ENCODE measurements around the gene TENM3.

The TENM3 gene

DNA sequence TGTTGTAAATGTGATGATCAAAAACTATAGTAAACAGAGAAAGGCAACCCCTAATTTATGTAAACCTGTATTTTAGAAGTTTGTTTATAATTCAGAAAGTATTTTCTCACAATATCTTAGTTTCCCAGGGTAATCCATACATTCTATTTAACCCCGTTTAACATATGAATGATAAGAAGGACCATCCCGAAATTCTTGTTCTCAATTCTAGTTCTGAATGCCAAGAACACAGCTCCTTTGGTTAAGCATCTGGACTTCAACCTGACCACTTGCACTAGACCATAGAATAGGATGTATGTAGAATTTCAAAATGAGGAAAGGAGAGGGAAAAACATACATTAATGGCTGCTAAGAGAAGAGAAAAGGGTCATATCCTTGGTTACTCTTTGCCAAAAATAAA is 227.0 kb downstream of the TENM3 start:
- no peak for DNase-seq

DNA sequence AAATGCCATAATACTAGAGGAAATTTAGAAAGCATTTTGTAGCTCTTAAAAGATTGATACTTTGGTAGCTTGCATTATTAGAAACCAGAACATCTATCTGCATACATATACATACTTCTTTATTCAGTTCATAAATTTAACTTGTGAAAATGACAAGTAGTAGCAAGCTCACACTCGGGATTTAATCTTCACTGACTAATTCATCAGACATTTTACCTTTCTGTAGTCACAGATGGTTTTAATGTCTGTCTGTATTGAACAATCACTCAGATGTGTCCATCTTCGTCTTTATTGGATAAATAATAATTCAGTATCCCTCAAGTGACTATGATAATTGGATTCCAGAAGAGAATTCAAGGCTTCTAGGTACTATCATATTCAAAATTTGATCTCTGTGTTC is 232.3 kb downstream of the TENM3 start:
- DNase-seq: no peak

DNA sequence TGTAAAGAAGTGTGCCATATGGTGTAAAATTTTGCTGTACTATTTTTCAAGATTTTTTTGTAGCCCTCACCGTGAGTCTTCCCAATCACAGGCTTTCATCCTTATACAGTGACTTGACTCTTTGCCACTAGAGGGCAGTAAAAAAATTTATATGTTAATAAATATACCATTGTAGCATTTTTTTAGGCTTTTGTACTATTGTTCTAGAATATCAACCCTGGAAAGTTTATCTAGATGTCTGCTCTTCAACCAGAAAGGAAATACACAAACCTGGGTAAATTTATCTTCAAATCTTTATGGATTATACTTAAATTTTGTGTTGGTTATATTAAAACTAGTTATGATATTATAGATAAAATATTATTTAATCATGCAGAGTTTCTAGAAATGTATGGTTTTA is 235.3 kb downstream of the TENM3 start:
- DNase-seq: no peak

DNA sequence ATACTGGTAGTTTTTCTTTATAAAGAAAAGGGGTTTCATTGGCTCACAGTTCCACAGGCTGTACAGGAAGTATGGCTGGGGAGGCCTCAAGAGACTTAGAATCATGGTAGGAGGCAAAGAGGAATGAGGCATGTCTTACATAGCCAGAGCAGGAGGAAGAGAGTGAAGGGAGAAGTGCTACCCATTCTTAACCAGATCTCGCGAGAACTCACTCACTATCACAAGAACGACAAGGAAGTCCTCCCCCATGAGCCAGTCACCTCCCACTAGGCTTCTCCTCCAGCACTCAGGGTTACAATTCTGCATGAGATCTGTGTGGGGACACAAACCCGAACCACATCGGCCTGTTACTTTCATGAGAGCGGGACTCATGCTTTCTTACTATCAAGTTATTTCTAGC is 240.5 kb downstream of the TENM3 start:
- no peak for DNase-seq

DNA sequence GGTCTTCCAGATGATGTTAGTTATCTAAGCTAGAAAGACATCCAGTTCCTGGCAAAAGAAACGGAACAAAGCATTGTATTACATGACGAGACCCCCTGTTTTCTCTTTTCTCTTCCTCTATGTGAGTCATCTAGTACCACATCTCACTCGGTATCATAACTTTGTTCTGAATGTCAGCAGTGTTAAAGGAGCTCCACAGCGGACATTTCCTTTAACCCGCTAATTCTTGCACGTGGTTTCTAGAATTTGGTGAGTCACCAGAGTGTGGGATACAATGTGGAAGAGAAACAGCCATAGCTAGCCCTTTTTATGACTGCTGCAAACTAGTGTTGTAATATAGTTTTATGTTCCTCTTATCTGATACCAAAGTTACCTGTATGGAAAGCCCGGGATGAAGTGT is 243.7 kb downstream of the TENM3 start:
- DNase-seq: no peak

DNA sequence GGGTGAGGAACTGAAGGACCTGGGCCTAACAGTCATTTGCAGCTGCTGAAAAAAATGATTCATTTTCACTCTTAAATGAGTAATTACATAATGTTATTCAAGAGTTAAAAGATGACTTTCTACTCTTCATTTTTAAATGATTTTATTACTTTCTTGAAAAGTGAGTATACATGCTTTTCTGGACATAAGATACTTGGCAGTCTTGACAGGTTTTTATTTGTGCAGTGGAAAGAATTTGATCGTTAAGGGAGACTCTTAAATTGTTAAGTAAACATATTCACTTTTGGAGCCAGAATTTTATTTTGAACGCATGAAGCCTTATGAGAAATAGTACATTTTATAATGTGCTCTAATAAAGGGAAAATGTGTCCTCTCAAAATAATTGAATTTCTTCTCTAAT is 245.7 kb downstream of the TENM3 start:
- DNase-seq: no peak

DNA sequence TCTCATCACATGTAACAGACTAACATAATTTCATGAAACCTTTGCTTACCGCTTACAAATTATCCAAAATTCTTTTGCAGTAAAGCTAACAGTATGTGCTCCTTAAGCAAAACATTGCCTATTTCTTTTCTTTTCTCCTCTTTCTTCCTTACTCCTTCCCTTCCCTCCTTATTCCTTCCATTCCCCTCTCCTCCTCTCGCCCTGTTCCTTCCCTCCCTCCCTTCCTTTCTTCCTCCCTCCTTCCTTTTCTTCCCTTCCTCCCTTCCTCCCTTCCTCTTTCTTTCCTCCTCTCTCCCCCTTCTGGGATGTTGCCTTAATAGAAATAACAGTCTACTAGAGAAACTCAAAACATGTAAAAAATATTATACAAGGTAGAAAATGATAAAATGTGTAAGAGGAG is 246.4 kb downstream of the TENM3 start:
- DNase-seq: no peak

DNA sequence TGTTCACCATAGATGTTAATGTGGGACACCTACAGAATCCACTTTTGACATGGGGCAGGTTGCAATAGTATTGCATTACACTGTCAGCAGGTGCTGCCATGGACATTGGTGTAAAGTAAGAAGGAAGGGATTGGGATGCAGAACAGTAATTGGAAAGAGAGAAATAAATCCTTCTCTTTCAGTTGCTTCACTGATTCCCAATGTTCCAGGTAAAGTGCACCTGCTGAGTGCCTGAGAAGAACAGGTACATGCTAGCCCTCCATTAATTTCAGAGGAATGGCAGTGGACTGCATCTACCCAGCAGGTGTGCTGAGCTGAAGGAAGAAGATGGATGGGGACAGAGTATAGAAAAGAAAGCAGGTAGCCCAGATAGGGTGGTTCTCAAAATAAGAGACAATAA is 248.5 kb downstream of the TENM3 start:
- no peak for DNase-seq

DNA sequence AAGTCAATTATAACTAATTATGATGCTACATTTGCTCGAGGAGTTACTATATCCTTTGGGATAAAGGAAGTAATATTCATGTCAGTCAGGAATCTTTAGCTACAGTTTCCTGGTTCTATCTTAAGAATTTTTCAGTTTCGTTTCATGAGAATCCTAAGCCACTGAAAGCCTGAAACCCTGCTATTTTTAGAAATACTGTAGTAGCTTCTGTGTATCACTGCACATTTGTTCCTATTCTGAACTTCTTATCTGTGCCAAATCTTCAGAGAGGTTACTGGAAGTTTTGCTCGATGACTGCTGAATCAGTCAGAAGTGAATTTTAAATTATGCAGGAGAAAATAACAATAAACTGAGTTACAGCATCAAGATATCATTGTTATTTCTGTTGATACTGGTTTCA is 249.2 kb downstream of the TENM3 start:
- no peak for DNase-seq

DNA sequence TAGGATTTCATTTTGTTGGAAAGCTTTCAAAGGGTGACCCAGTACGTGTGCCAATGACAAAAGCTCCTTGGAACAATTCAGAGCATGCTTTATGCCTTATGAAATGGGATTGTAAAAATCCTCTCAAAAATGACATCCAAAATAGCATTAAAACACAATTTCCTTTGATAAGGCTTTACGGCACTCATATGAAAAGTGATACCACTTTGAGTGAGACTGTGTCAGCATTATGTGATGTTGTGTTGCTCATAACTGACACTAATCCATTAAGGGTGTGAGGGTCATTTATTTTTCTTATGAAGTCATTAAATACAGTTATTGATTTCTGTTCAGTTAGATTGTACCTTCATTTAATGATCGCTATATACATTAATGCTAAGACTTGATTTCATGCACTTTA is 250.2 kb downstream of the TENM3 start:
- DNase-seq: no peak

DNA sequence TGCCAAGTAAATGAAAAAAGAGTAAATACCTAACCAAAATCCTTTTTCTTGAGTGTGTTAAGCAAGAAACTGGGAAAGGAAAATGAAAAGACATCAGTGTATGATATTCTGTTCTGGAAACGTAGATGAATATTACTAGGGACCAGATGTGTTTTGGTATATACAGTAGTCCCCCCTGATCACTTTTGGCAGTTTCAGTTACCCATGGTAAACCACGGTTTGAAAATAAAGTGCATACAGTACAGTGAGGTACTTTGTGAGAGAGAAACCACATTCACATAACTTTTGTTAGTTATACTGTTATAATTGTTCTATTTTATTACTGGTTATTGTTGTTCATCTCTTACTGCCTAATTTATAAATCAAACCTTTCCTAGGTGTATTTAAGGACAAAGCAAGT is 250.9 kb downstream of the TENM3 start:
- no peak for DNase-seq

DNA sequence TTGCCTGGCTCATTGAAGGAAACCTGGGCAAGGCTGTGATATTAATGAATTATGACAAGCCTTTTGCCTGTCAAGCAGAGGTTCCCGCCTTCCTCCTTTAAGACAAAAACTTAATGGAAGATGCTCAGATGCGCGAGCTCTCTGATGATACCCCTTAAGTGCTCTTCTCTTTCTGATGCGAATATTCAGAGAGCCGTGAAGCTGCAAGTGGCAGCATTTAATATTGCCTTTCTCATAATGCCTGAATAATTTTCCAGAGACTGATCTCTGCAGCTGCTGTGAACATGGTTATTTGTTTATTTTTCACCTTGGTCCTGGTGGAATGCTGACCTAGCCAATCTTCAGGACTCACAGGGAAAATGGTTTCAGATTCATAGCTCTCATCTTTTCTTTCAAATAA is 251.8 kb downstream of the TENM3 start:
- DNase-seq: no peak

DNA sequence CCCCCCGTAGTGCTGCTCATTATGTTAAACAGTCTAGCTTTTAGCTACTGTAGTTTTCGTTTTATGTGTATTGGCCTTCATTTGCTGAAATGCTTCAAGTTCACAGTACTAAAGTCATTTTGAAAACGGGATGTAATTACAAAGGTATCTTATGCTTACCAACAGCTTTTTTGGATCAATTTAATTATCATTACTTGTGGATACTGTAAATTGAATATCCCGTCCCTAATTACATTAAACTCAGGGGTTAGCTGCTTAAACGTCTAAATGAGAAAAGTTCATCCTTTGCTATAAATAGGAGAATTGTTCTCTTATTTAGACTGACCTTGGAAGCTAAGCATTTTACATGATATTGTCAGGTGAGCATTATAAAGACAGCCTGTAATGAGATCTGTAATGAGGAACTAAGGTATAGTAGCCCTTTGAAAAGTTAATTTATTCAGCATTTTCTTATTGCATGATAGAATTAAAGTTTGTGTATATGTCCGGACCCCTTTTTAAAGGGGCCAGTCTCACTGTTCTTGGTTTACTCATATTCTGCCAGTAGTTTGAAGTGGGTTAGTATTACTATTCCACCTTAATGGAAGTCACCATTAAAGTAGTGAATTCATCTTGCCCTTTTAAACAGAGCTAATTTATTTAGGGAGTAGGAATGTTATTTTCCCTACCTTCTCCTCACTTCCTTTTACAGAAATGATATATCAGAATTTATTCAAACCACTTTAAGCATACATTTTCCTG is 252.6 kb downstream of the TENM3 start:
- no peak for DNase-seq

DNA sequence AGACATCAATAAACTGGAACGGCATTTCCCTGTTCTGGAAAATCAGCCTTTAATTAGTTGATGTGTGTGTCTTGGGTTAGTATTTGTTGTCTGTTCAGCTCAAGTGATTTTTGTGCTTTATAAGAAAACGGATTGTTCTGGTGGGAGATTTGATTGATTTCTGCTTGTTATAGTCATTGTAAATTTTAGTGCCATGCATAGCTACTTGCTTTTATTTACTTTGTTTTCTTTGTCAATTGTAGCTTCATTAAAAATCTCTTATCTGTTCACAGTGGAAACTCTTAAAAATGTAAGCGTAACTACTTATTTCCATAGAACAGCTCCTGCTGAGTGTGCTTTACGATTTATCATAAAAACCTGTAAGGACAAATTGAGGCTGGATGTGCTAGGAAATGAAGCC is 253.2 kb downstream of the TENM3 start:
- no peak for DNase-seq

DNA sequence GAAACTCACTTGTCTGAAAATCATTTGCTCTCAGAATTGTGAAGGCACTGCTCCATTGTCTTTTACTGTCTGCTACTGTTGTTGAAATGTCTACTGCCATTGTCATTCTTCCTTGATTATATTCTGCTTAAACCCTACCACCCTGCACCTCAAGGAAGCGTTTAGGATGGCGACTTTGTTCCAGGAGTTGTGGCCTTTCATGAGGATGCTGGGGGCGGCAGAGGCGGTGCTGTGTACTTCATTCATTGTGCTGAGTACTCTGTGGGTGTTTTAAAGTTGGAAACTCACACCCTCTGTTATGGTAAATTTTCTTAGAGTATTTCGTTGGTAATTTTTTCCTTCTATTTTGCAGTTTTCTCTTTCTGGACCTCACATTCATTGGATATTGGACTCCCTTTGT is 258.9 kb downstream of the TENM3 start:
- no peak for DNase-seq

DNA sequence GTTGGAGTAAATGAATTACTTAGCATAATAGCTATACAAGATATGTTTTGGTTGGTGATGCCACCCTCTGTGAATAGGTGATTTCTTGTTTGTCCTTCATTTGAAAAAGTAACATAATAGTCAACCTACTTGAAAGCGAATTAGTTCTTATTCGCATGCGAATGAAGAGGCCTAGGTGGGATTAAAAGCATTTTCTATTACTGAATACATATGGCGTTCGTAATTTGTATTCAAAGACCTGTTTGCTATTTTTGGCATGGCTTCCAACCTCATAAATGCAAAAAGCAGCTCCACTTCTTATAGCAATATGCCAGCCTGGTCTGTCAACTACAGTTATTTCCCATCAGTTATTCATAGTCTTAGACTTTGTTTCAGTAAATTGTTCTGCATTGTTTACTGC is 261.3 kb downstream of the TENM3 start:
- DNase-seq: no peak

DNA sequence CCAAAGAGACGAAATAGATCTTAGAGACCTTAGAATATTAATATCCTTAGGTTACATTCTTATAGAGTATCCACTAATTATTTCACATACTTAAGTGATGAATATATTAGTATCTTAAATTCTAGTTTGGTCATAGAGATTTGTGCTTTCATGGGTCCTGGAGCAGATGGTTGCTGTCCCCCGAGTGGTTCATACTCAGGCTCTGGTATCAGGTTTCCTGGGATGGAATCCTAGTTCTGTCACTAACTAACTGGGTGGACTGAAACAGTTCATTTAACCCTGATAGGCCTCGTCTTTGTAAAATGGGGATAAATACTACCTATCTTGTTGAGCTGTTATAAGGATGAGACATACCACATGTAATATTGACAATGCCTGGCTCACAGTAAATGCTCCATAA is 264.6 kb downstream of the TENM3 start:
- no peak for DNase-seq

DNA sequence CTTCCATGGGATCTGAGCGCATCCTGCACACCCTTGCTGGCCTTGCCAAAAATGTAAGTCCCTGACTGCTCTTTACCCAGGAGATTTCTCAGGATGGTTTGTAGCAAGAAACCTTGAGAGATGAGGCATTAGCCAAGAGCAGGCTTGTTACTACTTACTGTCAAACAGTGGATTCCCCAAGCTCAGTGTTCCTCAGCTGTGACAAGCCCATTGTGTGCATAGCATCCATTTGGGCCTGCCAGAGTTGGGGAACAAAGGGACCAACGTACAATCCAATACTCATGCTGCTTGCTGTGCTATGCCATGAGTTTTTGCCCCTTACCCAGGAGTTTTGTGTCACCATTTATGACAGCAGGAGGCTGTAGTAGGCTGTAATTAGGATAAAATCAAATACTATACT is 267.6 kb downstream of the TENM3 start:
- DNase-seq: no peak

DNA sequence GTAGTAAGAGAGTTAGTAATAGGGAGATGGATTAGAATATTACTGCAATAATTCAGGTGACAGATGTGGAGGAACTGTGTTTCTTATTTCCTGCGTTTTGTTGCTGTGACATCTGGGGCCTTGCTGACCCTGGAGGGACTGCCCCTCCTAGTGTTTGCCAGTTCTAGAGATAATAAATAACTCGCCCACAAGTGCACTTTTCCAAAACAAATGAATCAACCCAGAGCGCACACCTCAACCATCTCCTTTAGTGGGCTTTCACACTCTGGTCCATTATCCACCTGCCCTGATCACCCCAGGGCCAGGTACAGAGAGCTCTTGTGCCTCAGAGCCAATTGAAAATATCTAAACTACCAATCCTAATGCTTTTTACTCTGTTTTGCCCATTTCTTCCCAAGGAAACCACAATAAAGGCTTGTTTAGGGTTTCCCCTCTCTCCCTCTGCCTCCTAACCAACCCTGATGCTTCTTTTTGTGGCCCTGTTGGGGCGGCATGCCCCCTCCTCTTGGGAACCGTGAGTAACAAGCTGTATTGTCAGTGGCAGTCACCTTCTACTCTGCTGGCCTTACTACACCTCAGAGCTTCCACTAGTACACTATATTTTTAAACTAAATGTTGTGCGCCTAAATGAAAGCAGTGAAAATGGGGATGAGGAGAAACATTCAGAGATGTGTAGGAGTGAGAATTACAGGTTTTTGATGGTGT is 270.5 kb downstream of the TENM3 start:
- DNase-seq: no peak

DNA sequence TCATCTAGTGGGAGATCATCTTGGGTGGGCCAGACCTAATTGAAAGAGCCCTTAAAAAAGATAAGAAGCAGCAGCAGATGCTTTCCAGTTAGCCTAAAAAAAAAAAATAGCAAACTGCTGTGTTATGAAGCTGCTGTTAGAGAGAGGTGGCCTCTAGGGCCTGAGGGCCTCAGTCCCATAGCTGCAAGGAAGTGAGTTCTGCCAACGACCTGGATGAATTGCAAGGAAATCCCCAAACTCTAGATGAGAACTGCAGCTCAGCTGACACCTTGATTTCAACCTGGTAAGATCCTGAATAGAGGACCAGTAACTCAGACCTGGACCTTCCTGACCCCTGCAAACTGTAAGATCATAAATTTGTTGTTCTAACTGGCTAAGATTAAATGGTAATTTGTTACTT is 275.2 kb downstream of the TENM3 start:
- no peak for DNase-seq

DNA sequence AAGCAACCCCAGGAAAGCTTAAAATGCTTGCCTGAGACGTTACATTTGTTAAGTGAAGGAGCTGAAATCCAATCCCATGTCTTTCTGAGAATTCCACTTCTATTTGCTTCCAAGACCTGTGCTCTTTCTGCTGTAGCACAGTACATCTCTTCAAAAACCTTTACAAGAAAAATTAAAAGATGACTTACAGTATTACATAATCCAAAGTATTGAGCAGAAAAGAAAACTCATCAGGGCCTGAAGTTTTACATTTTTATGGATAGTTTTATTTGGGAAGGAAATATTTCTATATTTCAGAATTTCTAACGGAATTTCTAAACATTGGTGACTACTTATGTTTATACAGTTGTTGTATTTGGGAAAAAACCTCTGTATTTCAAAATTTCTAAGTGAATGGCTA is 276.3 kb downstream of the TENM3 start:
- DNase-seq: no peak

DNA sequence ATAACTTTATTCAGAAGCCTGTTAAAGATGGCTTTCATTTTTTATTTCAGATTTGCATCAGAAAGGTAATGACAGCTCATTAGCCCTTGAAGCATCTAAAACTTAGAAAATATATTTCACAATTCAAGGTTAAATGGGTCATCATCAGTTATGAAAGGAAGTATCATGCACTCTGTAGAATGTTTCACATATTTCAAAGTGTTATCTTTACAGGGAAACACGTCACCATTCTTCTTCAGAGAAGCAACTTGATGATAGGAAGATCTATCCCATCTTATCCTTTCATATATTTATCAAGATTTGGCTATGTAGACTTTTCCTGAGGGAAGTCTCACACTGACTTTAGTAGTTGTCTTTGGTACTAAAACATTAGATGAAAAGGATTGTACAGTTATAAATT is 277.8 kb downstream of the TENM3 start:
- DNase-seq: no peak

DNA sequence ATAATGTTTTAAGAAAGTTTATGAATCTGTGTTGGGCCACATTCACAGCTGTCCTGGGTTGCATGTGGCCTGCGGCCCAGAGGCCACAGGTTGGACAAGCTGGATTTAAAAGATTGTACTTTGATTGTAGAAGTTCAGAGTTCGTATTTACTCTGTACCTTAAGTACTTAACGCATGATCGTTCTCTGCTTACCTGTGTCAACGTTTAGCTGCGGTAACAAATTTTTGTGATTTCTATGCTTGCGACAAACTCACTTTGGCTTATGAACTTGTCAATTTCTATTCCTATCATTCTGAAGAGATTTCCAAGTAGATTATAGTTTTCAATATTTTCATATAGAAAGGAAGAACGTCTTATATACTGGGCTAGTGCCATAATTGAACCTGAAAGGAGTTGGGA is 285.6 kb downstream of the TENM3 start:
- DNase-seq: no peak

DNA sequence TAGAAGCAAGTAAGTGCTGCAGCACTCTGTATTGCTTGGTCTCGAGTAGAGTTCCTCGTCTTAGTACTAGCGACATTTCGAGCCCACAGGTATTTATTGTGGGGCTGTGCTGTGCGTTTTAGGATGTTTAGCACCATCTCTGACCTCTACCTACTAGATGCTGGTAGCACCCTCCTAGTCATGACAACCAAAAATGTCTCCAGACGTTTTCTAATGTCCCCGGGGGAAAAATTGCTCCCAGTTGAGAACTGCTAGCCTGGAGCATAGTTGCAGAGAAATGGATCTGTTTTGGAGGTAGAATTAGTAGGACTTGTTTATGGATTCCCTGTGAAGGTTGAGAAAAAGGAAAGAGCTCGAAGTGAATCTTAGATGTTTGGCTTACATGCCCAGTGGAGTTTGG is 287.2 kb downstream of the TENM3 start:
- no peak for DNase-seq

DNA sequence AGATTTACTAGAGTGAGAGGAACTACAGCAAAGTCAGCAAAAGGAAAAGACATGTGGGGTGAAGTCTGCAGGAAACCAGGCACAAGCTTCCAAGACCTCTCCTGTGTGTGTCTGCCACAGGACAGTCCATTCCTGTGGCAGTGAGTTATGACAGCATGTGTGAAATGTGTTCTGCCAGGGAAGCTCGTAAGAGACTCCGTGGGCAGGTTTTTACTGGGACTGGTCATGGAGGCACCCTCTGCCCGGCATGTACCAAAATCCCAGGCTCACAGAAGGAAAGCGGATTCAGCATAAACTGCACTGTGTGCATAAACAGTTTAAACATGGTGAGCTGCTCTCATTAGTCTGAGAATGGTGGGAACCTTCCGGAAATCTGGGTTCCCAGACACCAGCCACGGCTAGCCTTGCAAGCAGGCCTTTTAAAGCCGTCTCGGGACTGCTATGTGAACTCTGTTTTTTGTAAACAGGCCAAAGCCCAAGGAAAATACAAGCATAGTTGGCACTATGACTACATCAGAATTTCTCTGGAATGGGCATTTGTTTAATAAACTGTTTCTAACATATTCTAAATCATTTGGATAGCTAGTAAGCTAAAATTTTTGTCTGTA is 288.5 kb downstream of the TENM3 start:
- no peak for DNase-seq
